HG03432 (cell line): ENCODE measurements around the gene ZBTB18.

Experiments used
- ATAC-seq: cut with Tn5 transposase; IDR thresholded peaks from one replicate; pipeline ENCODE4 v1.9.1; 2021; ENCODE audit warnings: mild to moderate bottlenecking, moderate library complexity; ENCODE audit not compliant: unreplicated experiment

The ZBTB18 gene

DNA sequence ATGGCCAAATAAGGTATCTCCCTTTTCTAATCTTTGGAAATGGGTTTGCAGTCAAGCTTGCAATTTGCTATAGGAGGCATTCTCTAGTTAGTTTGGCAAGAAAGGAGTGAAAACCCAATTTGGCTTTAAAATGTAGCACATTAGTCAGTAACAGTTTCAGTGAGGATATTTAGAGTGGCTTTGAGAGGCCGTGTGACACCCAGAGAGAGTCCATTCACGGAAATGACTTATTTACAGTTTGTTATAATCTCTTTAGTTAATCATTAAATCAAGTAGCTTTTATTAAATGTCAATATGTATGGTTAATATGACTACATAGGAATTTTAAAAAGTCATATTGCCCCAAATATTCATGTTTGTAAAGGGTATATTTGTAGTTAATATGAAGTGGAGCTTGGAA is 9.6 kb downstream of the ZBTB18 start:
- peak; percentile 58 for ATAC-seq

DNA sequence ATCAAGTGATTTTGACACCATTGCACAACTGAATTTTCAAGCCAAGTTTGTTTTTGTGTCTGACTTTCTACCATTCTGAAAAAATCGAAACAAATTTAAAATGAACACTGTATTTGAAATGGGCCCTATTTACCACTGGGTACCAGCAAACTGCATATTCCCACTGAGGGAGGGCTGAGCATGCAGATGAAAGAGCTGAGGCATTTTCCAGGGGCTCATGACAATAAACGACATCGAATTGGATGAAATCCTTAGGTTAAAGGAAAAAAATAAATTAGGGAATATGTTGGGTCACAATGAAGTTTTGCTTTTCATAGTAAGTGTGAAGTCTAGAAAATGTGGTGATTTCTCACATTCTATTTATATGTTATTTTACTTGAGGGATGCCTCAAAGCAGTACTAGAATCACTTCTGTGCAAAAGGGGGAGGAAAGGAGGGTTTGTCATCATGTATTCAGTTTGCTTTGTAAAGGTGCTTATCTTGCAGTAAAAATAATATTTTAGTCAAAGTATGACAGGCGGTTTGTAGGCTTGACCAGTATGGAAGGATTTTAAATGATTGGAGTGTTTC is 11.2 kb downstream of the ZBTB18 start:
- ATAC-seq, result no peak

DNA sequence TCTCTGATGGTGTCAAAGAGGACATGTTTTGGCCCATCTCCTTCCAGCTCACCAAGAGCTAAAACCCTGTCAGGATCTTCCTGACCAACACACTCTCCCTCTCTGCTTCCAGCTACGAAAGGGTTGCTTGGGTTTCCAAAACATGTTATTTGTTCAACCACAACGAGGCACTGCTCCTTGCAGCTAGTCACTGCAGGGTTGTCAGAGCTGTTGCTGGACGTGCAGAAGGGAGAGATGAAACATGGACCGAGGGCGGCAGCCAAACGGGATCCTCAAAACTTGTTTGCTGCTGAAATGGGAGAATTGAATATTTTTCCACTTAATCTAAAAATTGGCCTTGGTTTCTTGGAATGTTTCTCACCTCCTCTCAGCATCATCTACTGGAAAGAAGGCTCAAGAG is 12.4 kb downstream of the ZBTB18 start:
- ATAC-seq, result no peak

DNA sequence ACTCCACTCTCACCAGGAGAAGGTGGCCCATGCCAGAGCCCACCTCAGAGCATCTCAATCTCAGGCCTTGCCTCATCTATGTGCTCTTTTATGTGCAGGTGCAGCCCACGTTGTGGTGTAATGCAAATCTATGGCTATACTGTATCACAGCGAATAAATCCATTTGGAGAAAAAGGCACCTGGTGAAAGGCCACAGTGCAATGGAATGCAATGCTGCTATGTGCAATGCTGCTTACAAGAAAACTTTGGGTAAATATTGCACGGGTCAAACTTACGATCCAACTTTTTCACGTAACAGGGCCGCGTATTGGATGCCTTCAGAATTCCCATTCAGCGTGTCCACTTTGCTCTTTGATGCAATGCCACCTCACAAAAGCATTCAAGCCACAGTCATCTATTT is 13.5 kb downstream of the ZBTB18 start:
- ATAC-seq, result no peak

DNA sequence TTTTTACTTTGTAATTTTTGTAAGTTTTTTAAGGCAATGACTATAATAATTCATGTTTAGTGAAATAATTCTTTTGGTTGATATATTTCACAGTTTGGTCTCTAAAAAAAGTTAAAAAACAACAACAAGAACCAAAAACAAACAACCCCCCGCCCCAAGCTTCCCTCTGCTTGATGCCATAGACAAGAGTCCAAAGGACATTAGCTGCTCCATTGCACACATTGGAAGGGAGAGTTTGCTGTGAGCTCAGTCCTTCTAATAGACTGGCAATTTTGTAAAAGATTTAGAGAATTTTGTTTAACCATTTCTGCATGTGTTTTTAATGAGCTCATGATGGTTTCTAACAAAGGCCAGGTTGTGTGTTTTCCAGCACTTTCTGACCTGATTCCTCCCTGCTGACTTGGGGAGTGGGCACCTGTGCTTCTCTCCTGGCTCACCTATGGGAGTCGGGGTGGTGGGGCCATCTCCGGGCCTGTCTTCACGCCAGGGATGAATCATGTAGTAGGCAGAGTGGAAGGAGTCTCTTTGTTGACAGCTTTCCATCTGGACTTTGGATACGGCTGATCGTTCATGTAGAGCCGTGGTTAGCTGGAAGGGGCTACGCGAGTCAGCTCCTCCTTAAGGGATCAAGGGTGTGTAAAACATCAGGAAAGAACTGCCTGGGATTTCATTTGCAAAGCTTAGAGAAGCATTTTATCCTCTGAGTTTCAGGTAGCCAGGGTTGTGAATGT is 14.1 kb downstream of the ZBTB18 start:
- no peak for ATAC-seq

DNA sequence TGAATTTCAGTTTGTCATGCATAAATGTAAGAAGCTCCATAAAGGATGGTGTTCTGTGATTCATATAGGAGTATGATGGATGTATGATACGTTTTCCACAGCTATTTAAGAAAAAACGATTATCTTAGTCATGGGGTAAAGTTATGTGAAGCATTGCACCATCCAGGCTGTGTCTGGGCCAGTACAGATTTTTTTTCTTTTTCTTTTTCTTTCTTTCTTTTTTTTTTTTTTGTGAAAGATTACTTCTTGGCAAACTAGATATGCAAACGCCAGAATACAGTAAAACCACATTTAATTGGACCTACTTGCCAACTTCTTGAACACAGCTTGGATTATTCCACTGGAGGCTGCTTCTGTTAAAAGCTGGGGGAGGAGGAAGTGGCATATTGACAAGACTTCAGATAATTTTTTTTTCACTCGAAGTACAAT is 14.9 kb downstream of the ZBTB18 start:
- no peak for ATAC-seq

DNA sequence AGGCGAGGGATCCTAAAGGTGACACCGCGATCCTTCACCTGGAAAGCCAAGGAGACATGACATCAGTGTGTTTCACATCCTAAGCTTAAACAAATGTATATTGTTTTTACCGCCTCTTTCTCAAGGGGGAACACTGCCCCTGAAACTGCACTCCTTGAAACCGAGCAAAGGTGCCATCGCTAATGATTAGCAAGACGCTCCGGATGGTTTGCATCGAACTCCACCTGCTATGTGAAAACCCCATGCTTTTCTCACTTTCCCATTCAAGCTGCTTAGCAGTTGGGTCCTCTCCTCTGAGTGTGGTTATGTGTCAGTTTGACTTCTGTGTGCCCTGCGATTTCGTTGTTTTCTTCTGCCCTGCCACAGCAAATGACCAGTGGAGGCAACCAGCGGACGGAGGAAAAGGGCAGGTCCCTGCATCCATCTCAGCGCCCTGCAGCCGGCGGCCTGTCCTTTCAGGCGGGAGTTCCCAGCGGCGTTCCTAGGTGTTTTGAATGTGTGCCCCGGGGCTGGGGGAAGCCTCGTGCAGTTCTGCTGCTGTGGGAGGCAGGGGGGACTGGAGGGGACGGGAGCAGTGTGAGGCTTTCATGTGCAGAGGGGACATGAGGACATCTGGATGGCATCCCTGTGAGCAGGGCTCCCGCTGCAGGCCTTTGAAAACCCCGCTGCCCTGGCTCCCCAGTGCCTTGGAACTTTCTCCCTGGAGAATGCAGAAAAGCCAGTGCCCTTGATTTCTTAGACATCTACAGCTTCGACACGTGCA is 16.1 kb downstream of the ZBTB18 start:
- ATAC-seq, result no peak

DNA sequence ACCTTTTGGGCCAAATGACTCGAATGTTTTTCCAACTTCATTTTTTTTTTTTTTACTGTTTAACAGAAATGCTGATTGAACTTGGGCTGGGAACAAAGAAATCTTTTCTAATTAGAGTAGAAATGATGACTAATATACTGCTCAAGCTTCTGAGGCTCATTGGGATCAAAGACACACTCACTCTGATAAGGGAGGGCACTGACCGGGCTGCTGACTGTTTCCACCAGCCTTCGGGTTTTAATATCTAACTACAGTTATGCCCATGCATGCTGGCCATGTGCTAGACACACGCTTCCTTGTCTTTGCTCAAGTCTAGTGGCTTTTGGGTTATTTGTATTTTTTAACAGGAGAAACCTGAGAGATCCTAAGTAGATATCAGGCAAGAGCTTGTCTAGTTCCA is 16.8 kb downstream of the ZBTB18 start:
- ATAC-seq, result no peak

DNA sequence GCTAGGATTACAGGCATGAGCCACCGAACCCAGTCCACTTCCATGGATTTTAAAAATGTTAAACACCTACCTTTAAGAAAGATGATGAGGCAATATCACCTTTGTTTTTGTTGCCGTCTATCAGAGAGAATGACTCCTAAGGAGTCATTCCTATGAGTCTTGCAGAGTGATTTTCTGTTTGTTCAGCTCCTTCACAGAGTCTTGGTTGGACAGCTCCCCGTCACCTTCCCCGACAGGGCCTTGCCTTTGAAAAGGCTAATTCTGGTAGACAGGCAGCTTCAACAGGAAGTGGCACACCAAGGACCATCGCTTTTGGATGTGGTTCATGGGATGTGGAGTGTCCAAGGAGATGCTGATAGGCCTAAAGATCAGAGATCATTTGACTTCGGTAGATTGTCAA is 17.5 kb downstream of the ZBTB18 start:
- ATAC-seq, result no peak

DNA sequence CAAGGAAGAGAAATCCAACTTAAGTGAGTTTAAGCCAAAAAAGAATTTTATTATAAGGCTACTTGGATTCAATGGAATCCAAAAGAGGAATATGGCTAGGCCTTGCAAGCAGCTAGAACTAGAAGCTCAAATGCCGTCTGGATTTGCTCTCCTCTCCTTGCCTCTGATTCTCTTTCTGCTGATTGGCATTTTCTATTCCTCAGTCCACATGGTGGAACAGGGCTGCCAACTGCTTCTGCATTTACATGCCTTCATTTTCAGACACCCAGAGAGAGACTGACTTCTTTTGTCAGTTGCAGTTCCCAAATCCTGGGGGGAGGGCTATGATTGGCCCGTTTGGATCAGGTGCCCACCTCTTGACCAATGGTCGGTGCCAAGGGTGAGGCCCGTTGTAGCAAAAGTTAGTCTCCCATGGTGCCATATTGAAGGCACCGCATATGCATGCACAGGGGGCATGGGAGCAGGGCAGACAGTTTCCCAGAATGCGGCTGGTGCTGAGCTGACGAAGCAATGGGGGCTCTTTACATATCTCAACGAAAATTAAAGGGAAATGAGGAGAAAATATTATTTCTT is 18.3 kb downstream of the ZBTB18 start:
- no peak for ATAC-seq

DNA sequence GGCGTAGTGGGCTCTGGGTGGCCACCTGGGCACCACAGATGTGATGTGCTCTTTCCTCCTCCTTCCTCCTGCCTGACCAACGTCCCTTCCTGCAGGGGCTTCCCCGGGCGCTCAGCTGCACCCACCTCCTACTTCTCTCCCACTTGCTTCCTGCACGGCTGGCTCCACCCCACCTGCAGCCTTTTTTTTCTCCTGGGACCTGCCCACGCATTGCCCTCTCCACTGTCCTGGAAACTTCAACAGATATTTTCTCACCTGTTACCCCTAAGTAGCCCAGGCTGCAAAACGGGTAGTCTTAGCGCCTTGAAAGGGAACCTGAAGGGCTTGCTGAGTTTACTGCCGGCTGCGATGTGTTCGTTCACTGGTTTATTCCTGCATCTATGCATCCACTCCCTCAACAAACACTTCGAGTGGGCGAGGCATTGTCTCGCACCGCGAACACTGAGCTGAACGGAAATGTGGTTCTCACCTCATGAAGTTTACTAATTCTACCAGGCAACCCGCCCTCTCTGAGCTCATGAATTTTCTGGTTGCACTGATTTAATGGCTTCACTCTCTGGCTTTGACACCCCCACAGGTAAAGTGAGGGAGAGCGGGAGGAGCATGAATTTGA is 23.6 kb downstream of the ZBTB18 start:
- peak; percentile 62 for ATAC-seq

DNA sequence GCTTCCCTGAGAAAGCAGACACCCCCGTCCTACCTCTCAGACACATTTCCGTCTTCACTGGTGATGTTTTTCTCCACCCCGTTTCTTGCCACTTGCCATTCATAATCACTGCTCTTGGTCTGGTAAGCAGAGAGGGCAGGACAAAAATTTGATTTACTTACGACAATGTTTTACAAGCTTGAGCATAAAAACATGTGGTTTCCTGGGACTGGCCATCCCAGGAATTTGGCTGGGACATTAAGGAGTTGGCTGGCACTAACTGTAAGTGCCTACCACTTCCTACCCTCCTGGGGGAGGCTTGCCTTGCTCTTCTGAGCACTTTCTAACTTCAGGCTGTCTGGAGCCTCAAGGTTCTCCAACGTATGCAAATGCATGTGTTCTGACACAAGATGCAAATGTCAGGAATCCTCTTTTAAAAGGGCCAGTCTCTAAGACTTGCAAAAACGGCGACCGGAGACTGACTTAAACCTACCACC is 24.2 kb downstream of the ZBTB18 start:
- peak; percentile 12 for ATAC-seq

DNA sequence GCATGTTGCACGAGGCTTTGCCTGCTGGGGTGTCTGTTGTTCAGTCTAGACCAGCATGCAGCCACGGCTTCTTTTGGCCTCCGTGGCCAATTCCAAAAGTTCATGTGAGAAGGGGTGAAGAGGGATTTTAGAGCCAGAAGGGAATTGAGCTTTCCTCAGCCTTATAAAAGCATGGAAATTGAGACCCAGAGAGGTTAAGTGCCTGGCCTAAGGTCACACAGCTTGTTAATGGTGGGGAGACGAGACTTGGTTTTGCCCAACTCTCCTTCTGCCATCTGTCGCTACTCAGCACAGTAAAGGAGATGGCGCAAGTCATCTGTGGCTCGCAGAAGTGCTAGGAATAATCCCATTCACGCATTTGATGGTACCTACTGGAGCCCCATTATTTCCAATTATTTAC is 25.7 kb downstream of the ZBTB18 start:
- ATAC-seq, result no peak

DNA sequence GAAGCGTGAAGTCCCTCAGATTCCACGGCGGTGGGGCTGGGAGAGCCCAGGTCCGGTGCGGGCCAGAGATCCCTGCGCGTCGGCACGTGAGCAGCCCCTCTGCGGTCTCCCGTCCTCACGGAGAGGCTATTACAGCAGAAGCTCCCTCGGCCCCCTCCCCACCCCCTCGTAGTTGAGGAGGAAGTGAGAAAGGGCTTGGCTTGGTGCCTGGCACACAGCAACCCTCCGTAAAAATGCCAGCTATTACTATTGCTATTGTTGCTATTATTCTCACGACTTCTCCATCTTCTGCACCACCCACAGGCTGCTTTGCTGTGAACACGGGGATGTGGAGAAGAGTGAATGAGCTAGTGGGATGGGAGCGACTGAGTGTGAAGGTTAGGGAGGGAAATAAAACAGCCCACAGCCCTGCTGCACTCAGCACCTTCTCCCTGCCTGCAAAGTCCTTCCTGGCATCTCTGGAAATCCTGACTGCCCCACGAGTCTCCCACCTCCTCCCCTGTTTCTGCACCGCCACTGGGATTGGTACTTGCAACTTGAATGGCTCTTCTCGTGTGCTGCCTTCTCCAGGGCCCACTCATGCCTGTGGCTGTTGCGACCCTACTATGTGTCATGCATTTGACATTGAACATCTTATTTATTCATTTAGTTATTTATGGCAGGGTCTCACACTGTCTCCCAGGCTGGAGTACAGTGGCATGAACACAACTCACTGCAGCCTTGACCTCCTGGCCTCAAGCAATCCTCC is 26.6 kb downstream of the ZBTB18 start:
- ATAC-seq, result peak; percentile 53

DNA sequence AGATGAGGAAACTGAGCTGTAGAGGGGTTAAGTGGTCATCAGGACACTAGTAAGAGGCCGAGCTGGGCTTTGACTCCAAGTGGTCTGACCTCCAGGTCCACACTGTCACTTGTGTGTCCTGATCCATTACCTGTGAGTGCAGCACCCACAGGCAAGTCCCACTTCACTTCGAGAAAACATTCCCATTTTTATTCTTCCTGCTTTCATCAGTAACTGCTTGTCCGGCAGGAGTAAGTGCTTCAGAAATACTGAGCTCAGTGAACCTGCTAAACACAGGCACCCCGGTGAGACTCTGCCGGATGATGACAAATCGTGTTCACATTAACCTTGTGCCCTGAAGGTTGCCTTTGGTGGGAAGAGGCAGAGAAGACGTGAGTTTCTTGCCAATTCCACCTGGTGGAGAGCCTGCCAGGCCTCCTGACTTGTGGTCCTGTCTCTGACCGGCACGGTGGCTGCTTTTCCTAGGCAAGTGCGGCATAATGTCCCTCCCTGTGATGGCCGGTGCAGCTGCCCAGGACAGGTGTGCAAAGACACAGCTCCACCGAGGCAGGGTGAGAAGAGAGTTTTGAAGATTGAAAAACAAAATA is 29.4 kb downstream of the ZBTB18 start:
- no peak for ATAC-seq

DNA sequence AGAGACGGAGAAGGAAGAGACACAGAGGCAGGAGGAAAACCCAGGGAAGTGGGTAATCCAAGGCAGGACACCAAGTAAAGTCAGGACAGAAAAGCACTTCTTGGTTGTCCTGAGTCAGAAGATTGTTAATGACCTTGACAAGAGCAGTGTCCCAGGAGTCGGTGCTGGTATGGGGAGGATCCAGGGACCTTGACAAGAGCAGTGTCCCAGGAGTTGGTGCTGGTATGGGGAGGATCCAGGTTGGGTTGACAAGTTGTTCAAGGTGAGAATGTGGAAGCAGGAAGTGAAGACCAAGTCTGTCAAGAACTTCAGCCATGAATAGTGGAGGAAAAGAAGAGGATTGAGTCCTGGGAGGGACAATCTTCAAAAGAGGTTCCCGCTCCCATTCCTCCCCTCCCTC is 31.9 kb downstream of the ZBTB18 start:
- ATAC-seq, result no peak

DNA sequence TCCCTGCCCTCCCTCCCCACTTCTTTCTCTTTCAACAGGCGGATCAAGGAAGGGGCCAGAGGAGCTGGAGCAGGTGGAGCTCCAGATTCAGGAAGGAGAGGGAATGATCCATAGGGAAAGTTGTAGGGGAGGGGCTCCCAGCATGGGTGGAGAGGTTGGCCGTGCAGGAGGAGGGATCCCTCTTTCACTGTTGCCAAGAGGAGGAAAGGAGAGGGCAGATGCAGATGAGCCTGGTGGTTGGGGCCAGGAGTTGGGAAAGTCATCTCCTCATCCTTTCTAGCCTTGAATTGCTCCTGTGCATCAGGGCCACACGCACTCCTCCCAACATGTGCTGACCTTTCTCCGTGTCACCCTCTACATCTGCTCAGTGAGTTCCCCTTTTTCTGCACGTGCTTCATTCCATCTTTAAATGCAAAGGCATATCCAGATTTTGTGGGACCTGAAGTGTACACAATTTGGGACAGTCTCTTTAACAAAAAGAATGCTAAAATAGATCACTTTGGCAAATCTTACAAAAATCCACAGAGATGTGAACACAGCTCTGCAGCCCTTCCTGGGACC is 32.4 kb downstream of the ZBTB18 start:
- no peak for ATAC-seq

DNA sequence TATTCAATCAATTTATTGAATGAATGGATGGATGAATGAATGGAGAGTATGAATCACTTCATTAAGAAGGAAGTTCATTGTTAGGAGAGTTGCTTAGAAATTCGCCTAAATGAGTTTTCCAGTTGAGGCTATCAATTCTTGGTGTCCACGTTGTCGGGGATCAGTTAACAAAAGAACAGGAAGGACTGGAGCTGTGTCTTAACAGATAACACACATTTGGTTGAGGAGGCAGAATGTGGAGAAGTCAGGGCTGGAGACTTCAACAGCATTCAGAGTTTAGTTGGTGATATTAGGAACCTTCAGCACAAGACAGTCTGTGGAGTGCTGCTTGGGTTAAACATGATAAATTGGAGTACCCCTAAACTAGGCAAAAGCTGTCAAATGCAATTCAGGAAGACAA is 33.7 kb downstream of the ZBTB18 start:
- ATAC-seq, result no peak

DNA sequence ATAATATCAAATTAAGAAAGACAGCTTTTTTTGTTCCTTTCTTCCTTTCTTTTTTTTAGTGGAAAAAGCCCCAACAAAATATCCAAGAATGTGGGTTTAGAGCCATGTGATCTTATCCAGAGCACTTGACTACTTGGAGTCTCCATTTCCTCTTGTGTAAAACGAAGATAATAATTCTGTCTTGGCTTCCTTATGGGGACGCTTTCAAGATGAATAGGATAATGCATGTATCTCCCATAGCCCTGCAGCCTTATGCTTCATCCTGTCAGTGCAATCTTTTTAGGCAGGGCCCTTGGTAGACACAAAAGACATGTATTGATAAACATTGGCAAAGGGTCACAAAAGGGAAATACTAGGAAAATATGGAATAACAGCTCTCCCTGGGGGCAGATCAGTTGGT is 34.8 kb downstream of the ZBTB18 start:
- ATAC-seq, result no peak

DNA sequence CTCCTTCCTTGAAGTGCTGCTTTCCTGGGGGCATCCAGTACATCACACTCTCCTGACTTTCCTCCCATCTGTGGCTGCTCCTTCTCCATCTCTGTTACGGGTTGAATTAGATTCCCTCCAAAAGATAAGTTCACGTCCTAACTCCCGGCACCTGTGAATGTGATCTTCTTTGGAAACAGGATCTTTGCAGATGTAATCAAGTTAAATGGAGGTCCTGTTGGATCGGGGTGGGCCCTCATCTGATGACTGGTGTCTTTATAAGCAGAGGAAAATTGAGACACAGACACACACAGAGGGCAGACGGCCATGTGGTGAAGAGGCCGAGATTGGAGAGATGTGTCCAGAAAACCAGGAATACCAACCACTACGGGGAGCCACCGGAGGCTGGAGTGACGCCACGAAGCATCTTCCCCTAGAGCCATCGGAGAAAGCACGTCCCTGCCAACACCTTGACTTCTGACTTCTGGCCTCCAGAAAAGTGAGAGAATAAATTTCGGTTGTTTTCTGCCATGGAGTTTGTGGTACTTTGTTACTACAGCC is 36.0 kb downstream of the ZBTB18 start:
- no peak for ATAC-seq
